Mucosa of stomach (tissue), 1 donor: ENCODE data around the gene INPP1.

Experiments used
- H3K27me3 ChIP-seq: one replicate; pipeline ENCODE4 v1.7.0; 2013; ENCODE audit warnings: mild to moderate bottlenecking, low read length; ENCODE audit not compliant: control insufficient read depth, insufficient read depth
- H3K36me3 ChIP-seq: one replicate; pipeline ENCODE4 v1.7.0; 2013; ENCODE audit warnings: low read length; ENCODE audit not compliant: control insufficient read depth, insufficient read depth
- H3K4me1 ChIP-seq: one replicate; pipeline ENCODE4 v1.7.0; 2013; ENCODE audit warnings: mild to moderate bottlenecking, low read length; ENCODE audit not compliant: control insufficient read depth, insufficient read depth
- H3K4me3 ChIP-seq: one replicate; pipeline ENCODE4 v1.7.0; 2013; ENCODE audit warnings: low read length
- H3K9ac ChIP-seq: one replicate; pipeline ENCODE4 v1.7.0; 2013; ENCODE audit warnings: mild to moderate bottlenecking, low read length, moderate library complexity
- H3K9me3 ChIP-seq: one replicate; pipeline ENCODE4 v1.7.0; 2013; ENCODE audit warnings: mild to moderate bottlenecking, low read length, moderate library complexity; ENCODE audit not compliant: control insufficient read depth
- donor health status: Pancreatic carcinoma.

The INPP1 gene

GRCh38 chr2:190417045-190417842 lies 73.9 kb downstream of the INPP1 start:
- H3K4me1 ChIP-seq: peaks cover under 1% of the 10 kb centered on the region
- H3K4me3 ChIP-seq: no peak overlapping the region
- no peaks in the 10 kb centered on the region for H3K36me3 ChIP-seq
- no peak overlapping the region for H3K9ac ChIP-seq
- H3K27me3 ChIP-seq: no peaks in the 10 kb centered on the region
- H3K9me3 ChIP-seq: no peaks in the 10 kb centered on the region

GRCh38 chr2:190418727-190419126 lies 75.3 kb downstream of the INPP1 start:
- H3K4me3 ChIP-seq: no peak overlapping the region
- H3K4me1 ChIP-seq: no peaks in the 10 kb centered on the region
- no peaks in the 10 kb centered on the region for H3K27me3 ChIP-seq

GRCh38 chr2:190420801-190421200 lies 77.4 kb downstream of the INPP1 start:
- Histone ChIP-seq H3K4me3 (no peak overlapping the region), H3K27me3 (no peaks in the 10 kb centered on the region), H3K9me3 (no peaks in the 10 kb centered on the region), H3K36me3 (no peaks in the 10 kb centered on the region), H3K9ac (no peak overlapping the region), H3K4me1 (no peaks in the 10 kb centered on the region)

More at GRCh38 chr2:190418727-190419126, 75.3 kb downstream of the INPP1 start:
- Histone ChIP-seq H3K9me3 (no peaks in the 10 kb centered on the region), H3K9ac (no peak overlapping the region), H3K36me3 (no peaks in the 10 kb centered on the region)
